Ishikawa (cell line): ENCODE data around the gene ASIP.

Source experiments
- CEBPB ChIP-seq: IDR thresholded peaks from 2 replicates; pipeline ENCODE4 v1.6.1; 2012
- CREB1 ChIP-seq: IDR thresholded peaks from 2 replicates; pipeline ENCODE4 v1.6.1; 2012; ENCODE audit warnings: low read depth
- EGR1 ChIP-seq: IDR thresholded peaks from 2 replicates; pipeline ENCODE4 v1.6.1; 2012
- EP300 ChIP-seq: IDR thresholded peaks from 2 replicates; pipeline ENCODE4 v1.6.1; 2012; ENCODE audit warnings: borderline replicate concordance
- FOXM1 ChIP-seq: IDR thresholded peaks from 2 replicates; pipeline ENCODE4 v1.6.1; 2012; ENCODE audit warnings: low read depth, borderline replicate concordance
- NFIC ChIP-seq: IDR thresholded peaks from 2 replicates; pipeline ENCODE4 v1.6.1; 2012
- RAD21 ChIP-seq: IDR thresholded peaks from 2 replicates; pipeline ENCODE4 v1.6.1; 2012; ENCODE audit warnings: low read depth
- TAF1 ChIP-seq: IDR thresholded peaks from 2 replicates; pipeline ENCODE4 v1.6.1; 2012; ENCODE audit warnings: low read depth, mild to moderate bottlenecking
- TEAD4 ChIP-seq: IDR thresholded peaks from 2 replicates; pipeline ENCODE4 v1.6.1; 2012
- YY1 ChIP-seq: IDR thresholded peaks from 2 replicates; pipeline ENCODE4 v1.6.1; 2012; ENCODE audit warnings: low read depth
- ZBTB7A ChIP-seq: IDR thresholded peaks from 2 replicates; pipeline ENCODE4 v1.6.1; 2012; ENCODE audit warnings: low read depth
- TF ChIP-seq, protein P1 (sequence below): IDR thresholded peaks from 2 replicates; pipeline ENCODE4 v1.6.1; 2012
- TF ChIP-seq, protein P2 (sequence below): IDR thresholded peaks from 2 replicates; pipeline ENCODE4 v1.6.1; 2012; ENCODE audit warnings: low read depth, mild to moderate bottlenecking
- TF ChIP-seq, protein P3 (sequence below): IDR thresholded peaks from 2 replicates; pipeline ENCODE4 v1.6.1; 2012

DNA sequence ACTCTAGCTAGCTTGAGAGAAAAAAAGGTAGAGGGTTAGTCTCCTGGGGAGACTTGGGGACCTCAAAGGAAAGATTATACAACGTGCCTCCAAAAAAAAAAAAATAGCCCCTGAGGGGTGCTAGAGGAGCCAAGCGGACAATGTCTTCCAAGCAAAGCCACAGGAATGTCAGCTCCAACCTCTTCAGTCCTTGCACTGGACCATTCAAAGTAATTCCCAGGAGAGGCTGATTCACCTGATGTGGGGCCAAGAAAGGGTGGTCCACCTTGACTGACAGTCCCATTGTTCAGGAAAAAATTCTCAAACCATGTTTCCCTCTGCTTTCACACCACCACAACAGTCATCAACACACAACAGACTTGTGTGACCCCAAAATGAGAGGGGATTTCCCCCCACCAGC is 30.7 kb downstream of the ASIP start:
- TF ChIP-seq RAD21, result no peak
- TF ChIP-seq EP300, result no peak
- TF ChIP-seq TAF1, result no peak
- TF ChIP-seq CEBPB, result no peak
- TF ChIP-seq, protein P1, sequence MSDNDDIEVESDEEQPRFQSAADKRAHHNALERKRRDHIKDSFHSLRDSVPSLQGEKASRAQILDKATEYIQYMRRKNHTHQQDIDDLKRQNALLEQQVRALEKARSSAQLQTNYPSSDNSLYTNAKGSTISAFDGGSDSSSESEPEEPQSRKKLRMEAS, result no peak
- TF ChIP-seq CREB1, result no peak
- TF ChIP-seq EGR1, result no peak
- no peak for TF ChIP-seq YY1
- TF ChIP-seq TEAD4, result no peak
- no peak for TF ChIP-seq FOXM1
- TF ChIP-seq ZBTB7A, result no peak
- TF ChIP-seq, protein P2, sequence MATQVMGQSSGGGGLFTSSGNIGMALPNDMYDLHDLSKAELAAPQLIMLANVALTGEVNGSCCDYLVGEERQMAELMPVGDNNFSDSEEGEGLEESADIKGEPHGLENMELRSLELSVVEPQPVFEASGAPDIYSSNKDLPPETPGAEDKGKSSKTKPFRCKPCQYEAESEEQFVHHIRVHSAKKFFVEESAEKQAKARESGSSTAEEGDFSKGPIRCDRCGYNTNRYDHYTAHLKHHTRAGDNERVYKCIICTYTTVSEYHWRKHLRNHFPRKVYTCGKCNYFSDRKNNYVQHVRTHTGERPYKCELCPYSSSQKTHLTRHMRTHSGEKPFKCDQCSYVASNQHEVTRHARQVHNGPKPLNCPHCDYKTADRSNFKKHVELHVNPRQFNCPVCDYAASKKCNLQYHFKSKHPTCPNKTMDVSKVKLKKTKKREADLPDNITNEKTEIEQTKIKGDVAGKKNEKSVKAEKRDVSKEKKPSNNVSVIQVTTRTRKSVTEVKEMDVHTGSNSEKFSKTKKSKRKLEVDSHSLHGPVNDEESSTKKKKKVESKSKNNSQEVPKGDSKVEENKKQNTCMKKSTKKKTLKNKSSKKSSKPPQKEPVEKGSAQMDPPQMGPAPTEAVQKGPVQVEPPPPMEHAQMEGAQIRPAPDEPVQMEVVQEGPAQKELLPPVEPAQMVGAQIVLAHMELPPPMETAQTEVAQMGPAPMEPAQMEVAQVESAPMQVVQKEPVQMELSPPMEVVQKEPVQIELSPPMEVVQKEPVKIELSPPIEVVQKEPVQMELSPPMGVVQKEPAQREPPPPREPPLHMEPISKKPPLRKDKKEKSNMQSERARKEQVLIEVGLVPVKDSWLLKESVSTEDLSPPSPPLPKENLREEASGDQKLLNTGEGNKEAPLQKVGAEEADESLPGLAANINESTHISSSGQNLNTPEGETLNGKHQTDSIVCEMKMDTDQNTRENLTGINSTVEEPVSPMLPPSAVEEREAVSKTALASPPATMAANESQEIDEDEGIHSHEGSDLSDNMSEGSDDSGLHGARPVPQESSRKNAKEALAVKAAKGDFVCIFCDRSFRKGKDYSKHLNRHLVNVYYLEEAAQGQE, result no peak
- TF ChIP-seq NFIC, result no peak
- TF ChIP-seq, protein P3, sequence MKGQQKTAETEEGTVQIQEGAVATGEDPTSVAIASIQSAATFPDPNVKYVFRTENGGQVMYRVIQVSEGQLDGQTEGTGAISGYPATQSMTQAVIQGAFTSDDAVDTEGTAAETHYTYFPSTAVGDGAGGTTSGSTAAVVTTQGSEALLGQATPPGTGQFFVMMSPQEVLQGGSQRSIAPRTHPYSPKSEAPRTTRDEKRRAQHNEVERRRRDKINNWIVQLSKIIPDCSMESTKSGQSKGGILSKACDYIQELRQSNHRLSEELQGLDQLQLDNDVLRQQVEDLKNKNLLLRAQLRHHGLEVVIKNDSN, result no peak
